Endothelial cell (in vitro differentiated cells): ENCODE measurements around the gene GEMIN2. TPM values are rescaled to one million over a fixed set of nuclear protein-coding genes. Genes with fewer than 3 reads are reported as not detected.

Experiments used
- DNase-seq: peaks from one replicate; pipeline ENCODE4 v3.0.0; 2021; ENCODE audit warnings: low spot score
- H3K27ac Mint-ChIP-seq: one replicate; pipeline ENCODE4 v1.8.0; 2021; ENCODE audit warnings: mixed read lengths, inconsistent platforms; ENCODE audit not compliant: unreplicated experiment
- H3K27me3 Mint-ChIP-seq: one replicate; pipeline ENCODE4 v1.8.0; 2021; ENCODE audit warnings: mild to moderate bottlenecking, moderate library complexity, mixed read lengths, inconsistent platforms; ENCODE audit not compliant: unreplicated experiment
- H3K36me3 Mint-ChIP-seq: one replicate; pipeline ENCODE4 v1.8.0; 2021; ENCODE audit warnings: mild to moderate bottlenecking, low read depth, mixed read lengths, inconsistent platforms; ENCODE audit not compliant: unreplicated experiment
- H3K4me1 Mint-ChIP-seq: one replicate; pipeline ENCODE4 v1.8.0; 2021; ENCODE audit warnings: mild to moderate bottlenecking, mixed read lengths, inconsistent platforms; ENCODE audit not compliant: unreplicated experiment
- H3K4me3 Mint-ChIP-seq: one replicate; pipeline ENCODE4 v1.8.0; 2021; ENCODE audit warnings: mild to moderate bottlenecking, mixed read lengths, inconsistent platforms; ENCODE audit not compliant: unreplicated experiment
- H3K9me3 Mint-ChIP-seq: one replicate; pipeline ENCODE4 v1.8.0; 2021; ENCODE audit warnings: mixed read lengths, inconsistent platforms; ENCODE audit not compliant: unreplicated experiment
- CTCF ChIP-seq: fragments of 200-600 bp; sonication (generic); IDR thresholded peaks from one replicate; pipeline ENCODE4 v1.5.0; 2021; ENCODE audit warnings: antibody characterized with exemption; ENCODE audit not compliant: unreplicated experiment
- total RNA-seq: library from RNA; stranded (reverse); fragmentation: NEBNext Ultra II Directional; extraction: Animal tissue kit (Norgen Biotek cat#: 25700); gene quantifications from one replicate; pipeline ENCODE4 v1.2.1, GENCODE V29; 2021; ENCODE audit not compliant: unreplicated experiment

Gene GEMIN2
- total RNA-seq, 1 donor from 2014 or later: 21.4 TPM

GRCh38 chr14:39175445-39176262 lies 61.5 kb downstream of the GEMIN2 start:
- Mint-ChIP-seq H3K4me1 (peaks cover 34% of the 10 kb centered on the region), H3K27ac (peak overlapping the region; percentile 100), H3K36me3 (peaks cover 37% of the 10 kb centered on the region), H3K27me3 (peaks cover 12% of the 10 kb centered on the region), H3K9me3 (no peaks in the 10 kb centered on the region), H3K4me3 (peak overlapping the region; percentile 100)
- no peak for TF ChIP-seq CTCF
- peak; percentile 63 for DNase-seq

- Mint-ChIP-seq H3K9me3 (no peaks in the 10 kb centered on the region), H3K27ac (peak overlapping the region; percentile 100), H3K36me3 (peaks cover 37% of the 10 kb centered on the region), H3K27me3 (peaks cover 12% of the 10 kb centered on the region), H3K4me3 (peak overlapping the region; percentile 100), H3K4me1 (peaks cover 34% of the 10 kb centered on the region)
- DNase-seq: no peak
- no peak for TF ChIP-seq CTCF
Observed at GRCh38 chr14:39176263-39177167, 62.4 kb downstream of the GEMIN2 start.

DNA sequence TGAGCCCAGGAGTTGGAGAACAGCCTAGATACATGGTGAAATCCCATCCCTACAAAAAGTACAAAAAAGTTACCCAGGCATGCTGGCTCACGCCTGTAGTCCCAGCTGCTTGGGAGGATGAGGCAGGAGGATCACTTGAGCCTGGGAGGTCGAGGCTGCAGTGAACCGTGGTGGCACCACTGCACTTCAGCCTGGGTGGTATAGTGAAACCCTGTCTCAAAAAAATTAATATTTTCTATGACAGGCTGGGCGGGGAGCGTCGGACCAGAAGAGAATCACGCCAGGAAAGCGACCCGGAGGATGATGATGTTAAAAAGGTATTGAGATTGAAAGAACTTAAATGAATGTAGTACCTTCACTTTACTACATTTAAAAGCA lies 63.0 kb downstream of the GEMIN2 start:
- Mint-ChIP-seq H3K36me3 (peaks cover 37% of the 10 kb centered on the region), H3K4me3 (peak overlapping the region; percentile 100), H3K27me3 (peaks cover 12% of the 10 kb centered on the region), H3K4me1 (peaks cover 31% of the 10 kb centered on the region), H3K27ac (peak overlapping the region; percentile 100), H3K9me3 (no peaks in the 10 kb centered on the region)
- DNase-seq: no peak
- no peak for TF ChIP-seq CTCF

GRCh38 chr14:39179042-39179441 lies 64.9 kb downstream of the GEMIN2 start:
- no peak for DNase-seq
- Mint-ChIP-seq H3K27ac (peak overlapping the region; percentile 65), H3K9me3 (no peaks in the 10 kb centered on the region), H3K27me3 (peaks cover 9% of the 10 kb centered on the region), H3K4me3 (peak overlapping the region; percentile 87), H3K36me3 (peaks cover 47% of the 10 kb centered on the region), H3K4me1 (peaks cover 30% of the 10 kb centered on the region)
- no peak for TF ChIP-seq CTCF
